GM12878 (cell line): ENCODE data around the gene EVC.
A peak's percentile ranks its signal among the peaks of the same experiment; 100 is the strongest.

Source experiments
- E2F8 ChIP-seq: fragments of 450-650 bp; IDR thresholded peaks from 2 replicates; pipeline ENCODE4 v1.6.1; 2018; ENCODE audit warnings: mild to moderate bottlenecking, low read depth, moderate library complexity; ENCODE audit not compliant: partially characterized antibody
- JUND ChIP-seq: IDR thresholded peaks from 2 replicates; pipeline ENCODE4 v1.6.1; 2012; ENCODE audit warnings: low read depth, mild to moderate bottlenecking, low read length, improper control_type of control experiment, moderate library complexity
- USF2 ChIP-seq: IDR thresholded peaks from 2 replicates; pipeline ENCODE4 v1.6.1; 2011; ENCODE audit warnings: low read depth, low read length, improper control_type of control experiment, borderline replicate concordance
- TF ChIP-seq, protein P1 (sequence below), 3 experiments: IDR thresholded peaks in 2 of 3; conservative IDR thresholded peaks in 1 of 3; 2 replicates each; pipeline ENCODE4 v1.5.1; 2011; ENCODE audit warnings: low read depth in 3 of 3, low read length in 3 of 3, mild to moderate bottlenecking in 3 of 3, control low read depth in 2 of 3, moderate library complexity in 2 of 3, inconsistent platforms in 1 of 3, mixed read lengths in 1 of 3; ENCODE audit not compliant: control insufficient read depth in 2 of 3, insufficient read depth in 1 of 3; ENCODE audit errors: extremely low read depth in 1 of 3

DNA sequence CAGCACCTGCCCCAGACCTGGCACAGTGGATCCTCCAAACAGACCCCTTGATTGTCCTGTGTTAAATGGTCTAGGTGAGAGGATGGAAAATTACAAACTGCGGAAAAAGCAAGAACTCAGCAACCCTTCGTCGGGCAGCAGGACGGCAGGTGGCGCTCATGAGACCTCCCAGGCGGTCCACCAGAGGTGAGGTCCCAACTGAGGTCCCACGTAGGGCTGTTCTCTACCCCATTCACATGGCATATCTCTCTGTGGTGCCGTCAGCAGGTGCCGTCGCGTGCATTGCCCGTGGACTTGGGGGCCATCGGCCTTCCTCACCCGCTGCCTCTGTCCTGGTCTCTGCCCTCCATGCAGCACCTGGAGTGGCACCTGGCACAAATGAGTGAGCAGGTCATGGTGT is 93.7 kb downstream of the EVC start:
- TF ChIP-seq USF2 (no peak), JUND (no peak), E2F8 (no peak)
- TF ChIP-seq, protein P1, sequence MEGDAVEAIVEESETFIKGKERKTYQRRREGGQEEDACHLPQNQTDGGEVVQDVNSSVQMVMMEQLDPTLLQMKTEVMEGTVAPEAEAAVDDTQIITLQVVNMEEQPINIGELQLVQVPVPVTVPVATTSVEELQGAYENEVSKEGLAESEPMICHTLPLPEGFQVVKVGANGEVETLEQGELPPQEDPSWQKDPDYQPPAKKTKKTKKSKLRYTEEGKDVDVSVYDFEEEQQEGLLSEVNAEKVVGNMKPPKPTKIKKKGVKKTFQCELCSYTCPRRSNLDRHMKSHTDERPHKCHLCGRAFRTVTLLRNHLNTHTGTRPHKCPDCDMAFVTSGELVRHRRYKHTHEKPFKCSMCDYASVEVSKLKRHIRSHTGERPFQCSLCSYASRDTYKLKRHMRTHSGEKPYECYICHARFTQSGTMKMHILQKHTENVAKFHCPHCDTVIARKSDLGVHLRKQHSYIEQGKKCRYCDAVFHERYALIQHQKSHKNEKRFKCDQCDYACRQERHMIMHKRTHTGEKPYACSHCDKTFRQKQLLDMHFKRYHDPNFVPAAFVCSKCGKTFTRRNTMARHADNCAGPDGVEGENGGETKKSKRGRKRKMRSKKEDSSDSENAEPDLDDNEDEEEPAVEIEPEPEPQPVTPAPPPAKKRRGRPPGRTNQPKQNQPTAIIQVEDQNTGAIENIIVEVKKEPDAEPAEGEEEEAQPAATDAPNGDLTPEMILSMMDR (IDR thresholded peaks at IDR 0.05 in 2 of 3, conservative IDR thresholded peaks at IDR 0.05 in 1 of 3; ENCODE audit: control insufficient read depth in 2 of 3, extremely low read depth in 1 of 3, insufficient read depth in 1 of 3, low read depth in 3 of 3, low read length in 3 of 3) = peak; percentile 2 to 18 (median 10); a peak in 1 of 6 replicates
